RWPE1 (cell line): ENCODE measurements around the gene SLC25A21.
A peak's percentile ranks its signal among the peaks of the same experiment; 100 is the strongest.
"Not testable (repeated sequence)": the region's sequence is repeated elsewhere in the genome, so short reads cannot be mapped to it uniquely, and the experiment has no call there.

Source experiments
- CTCF ChIA-PET: fragments of 350-600 bp; sonication (Branson Sonifier 250); formaldehyde crosslinking; extraction: SDS; loops from one replicate; lab custom pipeline; 2021; lab: Yijun Ruan, JAX
- POLR2A ChIA-PET: fragments of 400-600 bp; formaldehyde crosslinking; extraction: SDS; loops from one replicate; lab custom pipeline; 2020; ENCODE audit warnings: antibody characterized with exemption; ENCODE audit not compliant: low non-redundant PET; lab: Yijun Ruan, JAX
- DNase-seq: peaks from one replicate; pipeline ENCODE4 v3.0.0; 2012; ENCODE audit warnings: low spot score
- H3K27ac ChIP-seq: fragments of 450-650 bp; 2 replicates; pipeline ENCODE4 v1.5.1; 2017
- CTCF ChIP-seq: fragments of 450-650 bp; conservative IDR thresholded peaks from 2 replicates; pipeline ENCODE4 v1.5.1; 2017; ENCODE audit warnings: low read depth, mild to moderate bottlenecking

SLC25A21 gene

GRCh38 chr14:36820901-36821300, 351.5 kb downstream of the SLC25A21 start:
- no peak for TF ChIP-seq CTCF
- CTCF ChIA-PET = no interaction called here
- no peak overlapping the region for H3K27ac ChIP-seq
- DNase-seq = no peak
- POLR2A ChIA-PET = no interaction called here

DNA sequence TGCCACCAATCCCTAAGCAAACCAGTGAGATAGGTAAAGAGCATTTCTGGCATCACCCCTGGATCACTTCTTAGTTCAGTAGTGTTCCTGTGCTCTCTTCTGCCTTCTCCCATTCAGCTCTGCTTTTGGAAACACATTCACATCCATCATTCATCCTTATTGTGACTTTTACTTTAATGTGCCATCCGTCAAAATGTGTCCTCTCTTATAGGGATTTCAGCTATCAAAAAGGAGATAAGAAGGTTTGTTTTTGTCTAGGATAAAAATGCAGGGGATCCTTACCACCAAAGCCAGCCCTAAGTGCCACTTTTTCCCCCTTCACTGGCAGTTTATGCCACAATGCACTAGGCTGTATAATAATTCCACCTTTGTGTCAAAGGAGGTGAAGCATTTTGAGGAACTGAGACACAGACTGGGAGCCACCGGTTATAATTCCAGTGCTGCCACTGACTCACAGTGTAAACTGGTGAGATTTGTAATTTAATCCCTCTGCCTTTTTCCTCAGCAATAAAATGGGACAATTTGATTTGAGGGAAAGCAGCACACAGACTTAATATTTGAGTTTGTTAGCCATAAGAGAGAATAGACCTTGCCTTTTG, 352.2 kb downstream of the SLC25A21 start:
- ChIA-PET POLR2A (no interaction called here), CTCF (no interaction called here)
- DNase-seq = peak; percentile 21
- no peak overlapping the region for H3K27ac ChIP-seq
- TF ChIP-seq CTCF = no peak

GRCh38 chr14:36818794-36819384, 353.5 kb downstream of the SLC25A21 start:
- ChIA-PET CTCF (no interaction called here), POLR2A (no interaction called here)
- no peak for TF ChIP-seq CTCF
- no peak overlapping the region for H3K27ac ChIP-seq
- peak; percentile 8 for DNase-seq

DNA sequence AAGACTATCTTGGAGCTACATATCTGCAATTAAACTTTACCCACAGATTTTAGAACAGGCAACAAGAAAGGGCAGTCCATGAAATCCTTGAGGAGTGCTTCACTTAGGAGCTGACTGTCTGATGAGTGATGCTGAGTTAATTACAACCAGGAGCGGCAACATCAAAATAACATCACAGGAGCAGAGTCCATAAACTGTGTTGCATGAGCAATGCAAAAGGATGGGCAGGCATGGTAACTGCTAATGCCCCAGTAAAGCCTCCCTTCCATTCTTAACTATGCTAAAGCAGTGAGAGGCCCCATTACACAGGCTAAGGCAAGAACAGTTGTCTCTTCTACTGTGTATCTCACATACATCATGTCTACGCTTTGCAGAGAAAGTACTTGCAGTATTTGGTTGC, 354.2 kb downstream of the SLC25A21 start:
- POLR2A ChIA-PET = no interaction called here
- CTCF ChIA-PET = no interaction called here
- TF ChIP-seq CTCF = no peak
- no peak overlapping the region for H3K27ac ChIP-seq
- DNase-seq = no peak

- no peak for DNase-seq
- no peak for TF ChIP-seq CTCF
- H3K27ac ChIP-seq = no peak overlapping the region
- POLR2A ChIA-PET = no interaction called here
- CTCF ChIA-PET = interaction anchor here (0.6 to 0.9 kb wide), 2 partner anchors 57 to 125 kb away, joined by 4 to 5 read pairs; no protein-coding TSS in a partner anchor
Measured at GRCh38 chr14:36817071-36817930, 355.1 kb downstream of the SLC25A21 start.

DNA sequence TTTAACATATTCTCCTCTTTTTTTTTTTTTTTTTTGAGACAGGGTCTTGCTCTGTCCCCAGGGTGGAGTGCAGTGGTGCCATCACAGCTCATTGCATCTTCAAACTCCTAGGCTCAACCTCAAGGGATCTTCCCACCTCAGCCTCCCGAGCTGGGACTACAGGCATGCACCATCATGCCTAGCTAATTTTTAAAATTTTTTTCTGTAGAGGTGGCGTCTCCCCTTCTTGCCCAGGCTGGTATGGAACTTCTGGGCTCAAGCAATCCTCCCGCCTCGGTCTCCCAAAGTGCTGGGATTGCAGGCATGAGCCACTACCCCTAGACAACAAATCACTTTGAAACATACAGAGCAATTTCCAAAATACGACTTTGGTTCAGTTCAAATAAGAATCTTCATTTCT, 355.9 kb downstream of the SLC25A21 start:
- no peak for DNase-seq
- TF ChIP-seq CTCF = no peak
- POLR2A ChIA-PET = no interaction called here
- CTCF ChIA-PET = interaction anchor here (0.9 kb wide), 1 partner anchor 126 kb away, joined by 4 read pairs; no protein-coding TSS in a partner anchor
- H3K27ac ChIP-seq = no peak overlapping the region

DNA sequence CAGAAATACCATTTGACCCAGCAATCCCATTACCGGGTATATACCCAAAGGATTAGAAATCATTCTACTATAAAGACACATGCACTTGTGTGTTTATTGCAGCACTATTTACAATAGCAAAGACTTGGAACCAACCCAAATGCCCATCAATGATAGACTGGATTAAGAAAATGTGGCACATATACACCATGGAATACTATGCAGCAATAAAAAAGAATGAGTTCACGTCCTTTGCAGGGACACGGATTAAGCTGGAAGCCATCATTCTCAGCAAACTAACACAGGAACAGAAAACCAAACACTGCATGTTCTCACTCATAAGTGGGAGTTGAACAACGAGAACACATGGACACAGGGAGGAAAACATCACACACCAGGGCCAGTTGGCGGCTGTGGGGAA, 357.6 kb downstream of the SLC25A21 start:
- H3K27ac ChIP-seq, POLR2A ChIA-PET, DNase-seq: not testable (repeated sequence)
- CTCF ChIA-PET = interaction anchor here (0.6 kb wide), 1 partner anchor 21 kb away, joined by 7 read pairs; no protein-coding TSS in a partner anchor
